Measurements from ENCODE around the gene LSM14A.

LSM14A gene

GRCh38 chr19:34256835-34257558 is 84.7 kb downstream of the LSM14A start:
- DNase-seq = no peak

GRCh38 chr19:34257559-34257924 is 85.2 kb downstream of the LSM14A start:
- no peak for DNase-seq

DNA sequence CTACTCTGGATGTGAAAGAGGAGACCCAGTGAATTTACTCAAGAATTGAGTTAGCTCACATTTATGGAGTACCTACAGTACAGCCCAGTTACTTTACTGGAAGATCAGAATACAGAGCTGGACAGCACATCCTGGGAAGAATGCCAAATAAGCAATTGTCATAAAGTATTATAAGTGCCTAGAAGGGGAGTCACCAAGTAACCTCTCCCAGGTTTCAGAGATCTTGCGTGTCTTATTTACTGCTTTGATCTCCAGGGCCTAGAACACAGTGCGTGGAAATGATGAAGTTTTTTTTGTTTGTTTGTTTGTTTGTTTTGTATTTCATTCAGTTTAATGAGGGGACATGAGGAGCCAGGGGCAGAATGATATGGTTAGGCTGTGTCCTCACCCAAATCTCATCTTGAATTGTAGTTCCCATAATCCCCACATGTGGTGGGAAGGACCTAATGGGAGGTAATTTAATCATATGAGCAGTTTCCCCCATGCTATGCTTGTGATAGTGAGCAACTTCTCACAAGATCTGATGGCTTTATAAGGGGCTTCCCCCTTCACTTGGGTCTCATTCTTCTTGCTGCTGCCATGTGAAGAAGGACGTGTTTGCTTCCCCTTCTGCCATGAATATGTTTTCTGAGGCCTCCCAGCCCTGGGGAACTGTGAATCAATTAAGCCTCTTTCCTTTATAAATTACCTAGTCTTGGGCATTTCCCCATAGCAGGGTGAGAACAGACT is 87.2 kb downstream of the LSM14A start:
- DNase-seq = peak in 3 of 4 experiments; percentile 30 to 58 (median 32)

DNA sequence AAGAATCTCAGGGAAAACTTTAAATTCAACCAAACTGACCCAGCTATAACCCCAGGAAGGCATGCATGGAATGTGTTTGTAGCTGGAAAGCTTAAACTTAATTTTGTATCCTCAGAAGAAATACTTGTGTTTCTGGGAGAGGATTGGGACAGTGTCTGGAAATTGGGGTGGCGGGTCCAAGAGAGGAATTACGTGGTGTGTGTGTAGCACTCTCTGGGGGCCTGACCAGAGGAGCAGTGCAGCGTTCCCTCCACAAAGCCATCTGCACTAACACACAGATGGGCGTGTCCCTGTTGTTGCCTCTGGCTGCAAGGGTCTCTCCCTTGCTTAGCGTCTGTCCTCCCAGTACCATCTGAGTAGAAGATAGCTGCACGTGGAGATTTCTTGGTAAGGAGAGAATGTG is 88.5 kb downstream of the LSM14A start:
- no peak for DNase-seq

- DNase-seq = no peak
Measured at GRCh38 chr19:34261334-34262109, 89.2 kb downstream of the LSM14A start.

DNA sequence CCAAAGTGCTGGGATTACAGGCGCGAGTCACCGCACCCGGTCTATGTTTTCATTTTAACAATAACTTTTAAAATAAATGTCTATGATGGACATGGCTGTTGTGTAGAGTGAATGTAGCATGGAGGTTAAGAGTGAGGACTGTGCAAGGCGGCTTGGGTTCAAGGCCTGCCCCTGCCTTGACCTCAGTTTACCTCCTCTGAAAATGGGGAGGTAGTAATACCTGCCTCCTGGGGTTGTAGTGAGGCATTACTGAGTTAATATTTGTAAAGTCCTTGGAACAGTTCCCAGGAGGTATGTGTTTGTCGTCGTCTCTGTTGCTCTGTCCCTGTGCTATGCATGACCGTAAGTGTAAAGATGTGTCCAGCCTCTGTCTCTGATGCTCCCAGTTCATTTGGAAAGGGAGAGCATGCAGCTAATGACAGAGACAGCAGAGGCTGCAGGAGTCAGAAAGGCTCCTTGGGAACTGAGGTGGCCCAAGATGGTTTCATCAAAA is 91.5 kb downstream of the LSM14A start:
- no peak for DNase-seq

DNA sequence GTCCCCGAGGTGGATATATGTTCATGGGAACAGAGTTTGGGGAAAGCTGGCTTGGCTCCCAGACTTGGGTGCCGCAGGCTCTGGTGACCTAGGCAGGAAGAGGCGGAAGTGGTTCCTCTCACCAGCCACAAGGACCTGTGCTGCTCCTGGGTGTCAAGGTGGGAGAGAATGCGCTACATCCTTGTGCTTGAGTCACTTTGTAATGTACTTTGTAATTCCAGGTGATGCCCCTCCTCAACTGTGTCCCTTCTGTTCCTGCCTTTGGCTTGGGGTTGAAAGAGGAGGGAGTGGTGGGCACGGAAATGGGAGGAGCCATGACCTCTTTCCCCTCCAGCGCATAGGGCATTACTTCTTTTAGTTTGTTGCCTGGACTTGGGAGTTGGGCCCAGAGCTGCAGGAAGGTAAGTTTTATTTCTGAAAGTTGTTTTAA is 92.9 kb downstream of the LSM14A start:
- DNase-seq = no peak

DNA sequence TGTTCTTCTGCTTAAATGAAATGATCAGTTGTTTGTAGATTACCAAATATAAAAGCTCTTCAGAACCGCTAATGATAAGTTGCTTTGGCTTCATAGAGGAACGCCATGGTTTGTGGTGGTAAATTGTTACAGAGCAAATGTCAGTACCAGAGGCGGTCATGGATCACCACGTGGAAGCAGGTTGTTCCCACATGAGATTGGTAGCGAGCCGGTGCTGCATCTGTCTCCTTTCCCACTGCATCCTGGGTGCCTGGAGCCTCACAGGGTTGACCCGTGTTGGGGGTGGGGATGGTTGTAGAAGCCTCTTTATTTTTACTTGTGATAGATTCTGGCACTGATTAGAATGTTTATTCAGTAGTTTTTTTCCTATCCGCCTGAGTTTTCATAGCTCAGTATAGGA is 96.8 kb downstream of the LSM14A start:
- no peak for DNase-seq

GRCh38 chr19:34269489-34269888 is 97.2 kb downstream of the LSM14A start:
- no peak for DNase-seq

DNA sequence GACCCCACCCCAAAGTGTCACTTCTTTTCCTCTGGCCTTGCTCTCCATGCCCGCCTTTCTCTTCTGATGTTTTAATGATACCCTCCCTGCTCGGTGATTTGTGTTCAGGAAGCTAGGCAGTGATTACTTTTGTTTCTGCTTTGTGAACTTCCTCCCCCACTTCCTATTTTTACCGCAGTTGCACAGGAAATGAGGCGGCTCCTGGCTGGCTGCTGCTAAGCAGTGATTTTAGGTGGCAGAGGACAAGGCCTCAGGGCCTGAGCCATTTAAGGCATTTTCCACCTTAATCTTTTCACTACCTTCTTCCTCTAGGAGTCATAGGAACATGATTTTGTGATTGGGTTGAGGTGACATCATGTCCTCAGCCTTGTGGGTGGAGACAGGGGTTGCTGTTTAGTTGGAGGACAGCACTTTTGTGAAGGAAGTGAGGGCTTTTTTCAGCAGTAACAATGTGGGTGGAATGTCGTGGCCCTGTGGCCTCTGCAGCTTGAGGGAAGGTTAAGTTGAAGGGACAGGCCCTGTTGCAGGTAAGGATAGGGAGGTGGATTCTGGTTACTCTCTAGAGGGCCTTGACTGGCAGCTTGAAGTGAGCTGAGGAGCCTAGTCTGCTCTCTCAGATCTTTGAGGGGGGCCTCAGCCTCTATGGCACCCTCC is 97.8 kb downstream of the LSM14A start:
- DNase-seq = peak; percentile 83 to 95 (median 86)

- no peak for DNase-seq
Measured at GRCh38 chr19:34273121-34273520, 100.8 kb downstream of the LSM14A start.

DNA sequence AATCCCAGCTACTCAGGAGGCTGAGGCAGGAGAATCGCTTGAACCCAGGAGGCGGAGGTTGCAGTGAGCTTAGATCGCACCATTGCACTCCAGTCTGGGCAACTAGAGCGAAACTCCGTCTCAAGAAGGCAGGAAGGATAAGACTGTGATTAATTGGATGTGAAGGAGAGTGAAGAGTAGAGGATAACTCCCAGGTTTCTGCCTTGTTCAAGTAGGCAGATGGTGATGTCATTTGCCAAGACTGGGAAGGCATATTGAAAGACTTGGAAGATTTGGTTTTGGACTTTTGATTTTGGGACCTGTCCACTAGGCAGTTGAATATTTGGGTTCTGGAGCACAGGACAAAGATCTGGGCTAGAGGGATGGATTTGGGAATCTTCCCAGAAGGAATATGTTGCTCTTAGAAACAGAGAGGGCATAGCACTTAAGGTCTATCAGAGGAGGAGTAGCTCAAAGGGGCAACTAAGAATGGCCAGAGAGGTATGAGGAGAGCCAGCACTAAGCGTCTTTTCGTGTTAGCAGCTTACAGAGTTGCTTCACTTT is 102.1 kb downstream of the LSM14A start:
- DNase-seq = no peak

DNA sequence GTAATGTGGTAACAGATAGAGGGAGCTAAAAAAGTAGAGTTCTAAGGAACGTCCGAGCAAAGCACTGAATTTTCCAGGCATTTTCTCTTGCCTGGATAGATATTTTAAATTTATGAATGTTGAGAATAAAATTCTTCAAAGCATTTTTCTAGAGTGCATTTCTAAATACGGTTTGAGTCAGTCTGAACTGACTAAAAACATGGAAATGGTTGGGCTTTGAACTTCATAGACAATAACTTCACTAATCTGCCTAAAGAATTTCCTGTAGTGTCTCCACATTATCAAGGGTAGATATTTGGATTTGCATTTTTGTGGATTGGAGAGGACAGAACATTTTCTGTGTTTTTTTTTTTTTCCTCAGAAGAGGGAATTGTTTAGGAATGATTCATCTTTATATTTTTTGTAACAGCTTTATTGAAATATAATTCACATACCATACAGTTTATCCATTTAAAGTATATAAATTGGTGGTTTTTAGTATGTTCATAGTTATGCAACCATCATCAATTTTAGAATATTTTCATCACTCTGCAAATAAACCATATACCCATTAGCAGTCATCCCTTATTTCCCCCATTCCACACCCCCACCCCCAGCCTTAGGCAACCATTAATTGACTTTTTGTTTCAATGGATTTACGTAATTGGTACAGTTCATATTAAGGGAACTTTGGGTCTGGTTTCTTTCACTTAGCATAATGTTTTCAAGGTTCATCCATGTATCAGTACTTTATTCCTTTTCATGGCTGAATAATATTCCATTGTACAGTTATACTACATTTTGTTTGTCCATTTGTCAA is 102.7 kb downstream of the LSM14A start:
- no peak for DNase-seq

DNA sequence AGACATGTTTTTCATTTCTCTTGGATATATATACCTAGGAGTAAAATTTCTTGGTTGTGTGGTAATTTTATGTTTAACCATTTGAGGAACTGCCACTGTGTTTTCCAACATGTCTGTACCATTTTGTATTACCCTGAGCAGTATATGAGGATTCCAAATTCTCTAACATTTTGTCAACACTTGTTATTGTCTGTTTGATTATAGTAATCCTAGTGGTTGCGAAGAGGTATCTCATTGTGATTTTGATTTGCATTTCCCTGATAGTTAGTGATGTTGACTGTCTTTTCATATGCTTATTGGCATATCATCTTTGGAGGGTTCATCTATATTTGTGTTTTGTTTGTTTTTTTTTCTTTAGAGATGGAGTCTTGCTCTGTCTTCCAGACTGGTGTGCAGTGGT is 103.4 kb downstream of the LSM14A start:
- DNase-seq = no peak

- no peak for DNase-seq
Measured at GRCh38 chr19:34276614-34277013, 104.3 kb downstream of the LSM14A start.

DNA sequence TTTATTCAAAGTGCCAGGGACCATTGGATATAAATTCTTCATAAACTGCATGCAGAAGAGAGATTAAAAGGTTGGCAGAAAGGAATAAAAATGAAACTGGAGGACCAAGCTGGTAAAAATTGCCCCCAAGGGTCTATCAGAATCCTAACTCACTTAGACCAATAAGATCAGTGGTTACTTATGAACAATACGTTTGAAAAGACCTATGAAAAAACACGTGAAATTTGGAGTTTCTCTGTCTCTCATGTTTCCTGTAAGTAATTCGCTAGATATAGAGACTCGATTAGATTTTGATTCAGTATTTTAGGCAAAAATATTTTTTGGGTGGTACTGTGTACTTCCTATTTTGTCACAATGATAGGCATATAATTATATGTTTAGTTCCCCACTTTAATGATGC is 104.9 kb downstream of the LSM14A start:
- no peak for DNase-seq

DNA sequence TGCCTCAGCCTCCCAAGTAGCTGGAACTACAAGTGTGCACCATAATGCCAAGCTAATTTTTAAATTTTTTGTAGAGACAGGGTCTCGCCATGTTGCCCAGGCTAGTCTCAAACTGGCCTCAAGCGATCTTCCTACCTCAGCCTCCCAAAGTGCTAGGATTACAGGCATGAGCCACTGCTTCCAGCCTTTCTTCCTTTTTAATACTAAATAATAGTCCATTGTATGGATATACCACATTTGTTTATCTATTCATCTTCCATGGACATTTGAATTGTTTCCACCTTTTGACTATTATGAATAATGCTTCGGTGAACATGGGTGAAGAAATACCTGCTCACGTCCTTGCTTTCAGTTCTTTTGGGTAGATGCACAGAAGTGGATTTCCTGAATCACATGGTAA is 106.5 kb downstream of the LSM14A start:
- no peak for DNase-seq

Data from suppressor macrophage (primary cell).